ENCODE measurements around the gene CTDSPL2.

The CTDSPL2 gene

GRCh38 chr15:44468709-44469385, 41.4 kb downstream of the CTDSPL2 start:
- H3K27me3 ChIP-seq = no peaks in the 10 kb centered on the region
- TF ChIP-seq CTCF (IDR thresholded peaks at IDR 0.05) = no peak
- H3K27ac ChIP-seq = no peak overlapping the region
- H3K4me3 ChIP-seq (ENCODE audit: low read depth in 1 of 2, low read length in 1 of 2) = no peak overlapping the region
- H3K36me3 ChIP-seq = peaks cover 2% of the 10 kb centered on the region
- H3K4me1 ChIP-seq (ENCODE audit: control insufficient read depth in 1 of 2, insufficient read depth in 1 of 2, low read depth in 1 of 2, low read length in 1 of 2) = peaks cover 3 to 21% of the 10 kb centered on the region in 2 experiments
- no peaks in the 10 kb centered on the region for H3K9me3 ChIP-seq

GRCh38 chr15:44471885-44472455, 44.5 kb downstream of the CTDSPL2 start:
- Histone ChIP-seq H3K4me3 (ENCODE audit: low read depth in 1 of 2, low read length in 1 of 2) (no peak overlapping the region), H3K27me3 (no peaks in the 10 kb centered on the region), H3K9me3 (no peaks in the 10 kb centered on the region), H3K4me1 (ENCODE audit: control insufficient read depth in 1 of 2, insufficient read depth in 1 of 2, low read depth in 1 of 2, low read length in 1 of 2) (peaks cover 3 to 21% of the 10 kb centered on the region in 2 experiments), H3K36me3 (peaks cover 12% of the 10 kb centered on the region), H3K27ac (peak overlapping the region; percentile 38)
- no peak for TF ChIP-seq CTCF (IDR thresholded peaks at IDR 0.05)

GRCh38 chr15:44479343-44479742, 51.9 kb downstream of the CTDSPL2 start:
- no peak for TF ChIP-seq CTCF (IDR thresholded peaks at IDR 0.05)
- no peak overlapping the region for H3K4me3 ChIP-seq (ENCODE audit: low read depth in 1 of 2, low read length in 1 of 2)
- no peaks in the 10 kb centered on the region for H3K4me1 ChIP-seq (ENCODE audit: control insufficient read depth in 1 of 2, insufficient read depth in 1 of 2, low read depth in 1 of 2, low read length in 1 of 2)
- H3K36me3 ChIP-seq = peaks cover 9% of the 10 kb centered on the region
- H3K9me3 ChIP-seq = no peaks in the 10 kb centered on the region
- H3K27ac ChIP-seq = no peak overlapping the region
- no peaks in the 10 kb centered on the region for H3K27me3 ChIP-seq

- no peaks in the 10 kb centered on the region for H3K4me1 ChIP-seq (ENCODE audit: control insufficient read depth in 1 of 2, insufficient read depth in 1 of 2, low read depth in 1 of 2, low read length in 1 of 2)
- H3K36me3 ChIP-seq = peaks cover 20% of the 10 kb centered on the region
- no peaks in the 10 kb centered on the region for H3K27me3 ChIP-seq
- no peak overlapping the region for H3K27ac ChIP-seq
- no peak for TF ChIP-seq CTCF (IDR thresholded peaks at IDR 0.05)
- no peak overlapping the region for H3K4me3 ChIP-seq (ENCODE audit: low read depth in 1 of 2, low read length in 1 of 2)
- no peaks in the 10 kb centered on the region for H3K9me3 ChIP-seq
Observed at GRCh38 chr15:44482090-44482489, 54.7 kb downstream of the CTDSPL2 start.

- Histone ChIP-seq H3K36me3 (peaks cover 46% of the 10 kb centered on the region), H3K9me3 (no peaks in the 10 kb centered on the region), H3K4me1 (ENCODE audit: control insufficient read depth in 1 of 2, insufficient read depth in 1 of 2, low read depth in 1 of 2, low read length in 1 of 2) (no peaks in the 10 kb centered on the region), H3K27ac (no peak overlapping the region), H3K27me3 (no peaks in the 10 kb centered on the region), H3K4me3 (ENCODE audit: low read depth in 1 of 2, low read length in 1 of 2) (no peak overlapping the region)
- no peak for TF ChIP-seq CTCF (IDR thresholded peaks at IDR 0.05)
Observed at GRCh38 chr15:44485880-44486279, 58.5 kb downstream of the CTDSPL2 start.

Data from neutrophil (primary cell).